Measurements from ENCODE around the gene CYP4B1.

DNA sequence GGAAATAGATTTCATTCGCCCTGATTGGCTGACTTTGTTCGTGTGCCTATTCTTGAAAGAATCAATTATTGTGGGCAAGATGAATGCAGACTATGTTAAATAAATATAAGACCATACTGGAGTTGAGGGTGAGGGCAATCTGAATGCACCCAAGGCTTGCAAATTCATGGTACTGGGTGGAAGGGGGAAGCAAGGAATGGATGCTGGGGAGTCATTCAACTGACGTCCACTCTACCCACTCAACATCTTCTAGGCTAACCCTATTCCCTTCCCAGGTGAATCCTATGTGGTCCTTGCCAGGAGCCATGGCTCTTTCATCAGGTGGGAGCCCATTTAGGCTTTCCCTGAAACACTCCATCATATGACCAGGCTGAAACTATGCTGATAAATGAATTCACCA, 5.7 kb upstream of the CYP4B1 start:
- TF ChIP-seq POLR2A (IDR thresholded peaks at IDR 0.05) (no peak), EP300 (IDR thresholded peaks at IDR 0.05) (no peak)

Measured in tibial nerve (tissue), 3 donors.